Sigmoid colon (tissue), 4 donors: ENCODE results near the gene TRPM3.

Experiments
- EP300 ChIP-seq, 4 donors: sonication (generic); formaldehyde crosslinking; IDR thresholded peaks; one replicate each; pipeline ENCODE4 v1.6.1; 2017; ENCODE audit warnings: antibody characterized with exemption in 4 of 4
- TF ChIP-seq, protein P1 (sequence below), 4 experiments: fragments of 450-650 bp in 3 of 4; fragments of 200-600 bp in 1 of 4; IDR thresholded peaks; one replicate each; pipeline ENCODE4 v1.5.1; 2016 to 2019; ENCODE audit warnings: antibody characterized with exemption in 4 of 4, mild to moderate bottlenecking in 3 of 4, moderate library complexity in 2 of 4

DNA sequence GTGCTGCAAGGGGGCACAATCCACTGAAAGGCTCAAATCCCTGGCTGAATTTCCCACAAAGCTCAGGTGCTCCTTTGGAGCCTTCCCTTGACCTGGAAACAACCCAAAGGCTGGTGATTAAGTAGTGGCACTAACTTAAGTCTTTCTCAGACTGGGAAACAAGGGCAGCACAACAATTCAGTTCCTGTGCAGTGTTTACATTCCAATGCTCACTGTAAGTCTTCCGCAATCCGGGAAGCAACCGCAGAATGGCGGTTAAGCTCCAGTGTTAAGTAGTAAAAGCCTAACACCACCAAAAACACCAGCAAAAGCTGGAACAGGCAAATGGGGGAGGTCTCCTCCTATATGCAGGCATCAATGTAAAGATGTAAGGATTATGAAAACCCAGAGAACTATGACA, 117.2 kb downstream of the TRPM3 start:
- TF ChIP-seq, protein P1, sequence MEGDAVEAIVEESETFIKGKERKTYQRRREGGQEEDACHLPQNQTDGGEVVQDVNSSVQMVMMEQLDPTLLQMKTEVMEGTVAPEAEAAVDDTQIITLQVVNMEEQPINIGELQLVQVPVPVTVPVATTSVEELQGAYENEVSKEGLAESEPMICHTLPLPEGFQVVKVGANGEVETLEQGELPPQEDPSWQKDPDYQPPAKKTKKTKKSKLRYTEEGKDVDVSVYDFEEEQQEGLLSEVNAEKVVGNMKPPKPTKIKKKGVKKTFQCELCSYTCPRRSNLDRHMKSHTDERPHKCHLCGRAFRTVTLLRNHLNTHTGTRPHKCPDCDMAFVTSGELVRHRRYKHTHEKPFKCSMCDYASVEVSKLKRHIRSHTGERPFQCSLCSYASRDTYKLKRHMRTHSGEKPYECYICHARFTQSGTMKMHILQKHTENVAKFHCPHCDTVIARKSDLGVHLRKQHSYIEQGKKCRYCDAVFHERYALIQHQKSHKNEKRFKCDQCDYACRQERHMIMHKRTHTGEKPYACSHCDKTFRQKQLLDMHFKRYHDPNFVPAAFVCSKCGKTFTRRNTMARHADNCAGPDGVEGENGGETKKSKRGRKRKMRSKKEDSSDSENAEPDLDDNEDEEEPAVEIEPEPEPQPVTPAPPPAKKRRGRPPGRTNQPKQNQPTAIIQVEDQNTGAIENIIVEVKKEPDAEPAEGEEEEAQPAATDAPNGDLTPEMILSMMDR (IDR thresholded peaks at IDR 0.05): no peak
- TF ChIP-seq EP300 (IDR thresholded peaks at IDR 0.05): no peak
